ENCODE data around the gene SLC13A1.

Gene SLC13A1

DNA sequence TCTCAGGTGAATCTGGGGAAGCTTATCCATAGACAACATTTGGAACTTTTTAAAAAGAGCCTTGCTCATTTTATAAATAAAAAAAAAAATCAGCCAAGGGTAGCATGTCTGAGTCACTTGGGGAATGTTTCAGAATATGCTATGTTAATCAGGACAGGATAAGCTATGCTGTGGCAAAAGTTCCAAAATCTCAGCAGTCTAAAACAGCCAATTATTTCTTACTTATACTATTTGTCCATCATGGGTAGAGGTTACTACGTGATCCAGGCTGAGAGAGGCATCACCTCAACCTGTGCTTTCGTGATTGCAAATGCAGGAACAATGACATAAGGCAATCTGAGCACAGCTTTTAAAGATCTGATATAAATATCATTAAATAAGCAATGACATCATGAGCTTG, 6.5 kb downstream of the SLC13A1 start:
- DNase-seq (ENCODE audit: low read depth in 2 of 2) = no peak

DNA sequence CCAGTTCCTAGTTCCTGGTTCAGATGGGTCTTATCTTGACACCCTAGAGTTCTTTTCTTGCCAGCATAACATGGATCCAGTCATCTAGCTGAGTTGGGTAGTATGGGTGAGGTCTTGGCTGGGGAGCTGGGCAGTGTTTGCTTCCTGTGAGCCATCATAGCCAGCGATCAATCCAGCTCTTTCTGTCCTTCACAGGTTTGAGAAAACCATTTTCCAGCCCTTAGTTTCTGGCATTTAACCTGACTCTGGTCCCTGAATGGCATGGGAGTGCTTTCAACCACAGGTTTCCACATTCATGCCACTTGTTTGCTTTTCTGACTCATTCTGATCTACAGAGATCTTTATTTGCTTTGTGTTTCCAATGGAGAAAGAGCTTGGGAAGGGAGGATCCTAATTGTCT, 8.6 kb downstream of the SLC13A1 start:
- no peak for DNase-seq (ENCODE audit: low read depth in 2 of 2)

DNA sequence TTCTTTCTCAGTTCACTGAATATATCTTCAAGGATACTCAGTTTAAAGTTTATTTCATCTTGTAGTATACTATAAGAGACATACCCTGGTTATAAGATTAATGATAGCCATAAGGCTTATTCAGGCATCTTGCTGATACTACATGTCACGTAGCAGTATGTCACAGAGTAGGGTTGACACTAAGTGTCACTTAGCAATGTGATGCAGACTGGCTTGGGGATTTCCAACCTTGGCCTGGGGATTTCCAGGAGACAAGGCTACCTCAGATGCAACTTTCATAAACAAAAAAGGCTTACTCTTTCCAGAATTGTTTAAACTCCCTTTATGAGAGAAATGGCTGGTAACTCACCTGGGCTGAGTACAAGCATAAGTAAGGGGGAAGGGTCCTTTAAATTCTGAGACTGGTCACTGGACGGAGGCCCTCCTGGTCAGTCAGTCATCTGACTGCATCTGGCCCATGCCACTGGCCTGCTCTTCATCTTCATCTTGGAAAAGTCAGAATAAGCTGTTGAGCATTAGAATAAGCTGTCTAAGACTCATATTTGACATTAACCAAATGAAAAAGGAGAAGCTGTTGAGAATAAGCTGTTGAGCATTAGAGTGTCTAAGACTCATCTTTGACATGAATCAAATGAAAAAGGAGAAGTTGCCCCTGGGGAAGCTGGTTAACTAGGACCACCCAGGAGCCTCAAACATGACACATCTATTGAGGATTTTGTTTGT, 9.5 kb downstream of the SLC13A1 start:
- DNase-seq (ENCODE audit: low read depth in 2 of 2) = no peak

DNA sequence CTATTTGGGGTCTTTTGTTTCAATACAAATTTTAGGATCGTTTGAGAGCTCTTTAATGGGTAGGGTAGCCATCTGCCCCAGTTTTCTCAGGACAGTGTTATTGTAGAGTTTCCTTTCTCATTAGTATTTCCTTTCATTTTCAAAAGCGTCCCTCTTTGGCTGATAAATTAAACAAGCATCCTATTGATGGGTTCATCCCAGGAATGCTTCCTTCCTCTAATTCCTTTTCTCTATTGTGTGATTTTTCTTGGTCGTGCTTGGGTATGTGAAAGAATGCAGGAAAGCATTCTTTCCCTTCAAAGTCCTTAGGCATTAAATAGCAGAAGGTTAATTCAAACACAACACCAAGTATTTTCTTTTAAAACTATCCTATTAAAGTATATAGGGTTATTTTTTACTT, 14.0 kb downstream of the SLC13A1 start:
- DNase-seq (ENCODE audit: low read depth in 2 of 2) = no peak

DNA sequence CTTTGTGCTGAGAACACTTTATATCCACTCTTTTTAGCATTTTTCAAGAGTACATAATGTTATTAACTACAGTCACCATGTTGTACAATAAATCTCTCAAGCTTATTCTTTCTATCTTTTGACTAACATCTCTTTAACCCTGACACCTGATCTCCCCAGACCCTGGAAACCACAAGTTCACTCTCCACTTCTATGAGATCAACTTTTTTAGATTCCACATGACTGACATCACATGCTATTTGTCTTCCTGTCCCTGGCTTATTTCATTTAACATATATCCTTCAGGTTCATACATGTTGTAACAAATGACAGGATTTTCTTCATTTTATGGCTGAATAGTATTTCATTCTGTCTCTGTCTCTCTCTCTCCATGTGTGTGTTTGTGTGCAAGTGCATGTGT, 15.5 kb downstream of the SLC13A1 start:
- DNase-seq (ENCODE audit: low read depth in 2 of 2) = no peak

DNA sequence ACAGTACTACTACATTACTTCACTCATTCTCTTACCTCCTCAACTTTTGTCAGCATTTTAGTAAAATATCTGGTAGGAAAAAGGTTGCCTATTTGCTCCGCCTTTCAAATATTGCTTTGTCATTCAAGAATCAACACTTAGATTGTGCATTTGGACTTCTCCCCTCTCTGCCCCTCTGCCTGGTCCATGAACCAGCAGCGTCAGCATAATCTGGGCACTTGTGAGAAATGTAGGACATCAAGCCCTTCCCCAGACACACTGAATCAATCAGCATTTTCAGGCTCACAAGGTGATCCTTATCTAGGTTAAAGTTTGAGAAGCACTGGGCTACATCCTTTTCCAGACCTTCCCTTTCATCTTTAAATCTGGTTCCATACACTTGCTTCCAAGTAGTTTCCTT, 16.3 kb downstream of the SLC13A1 start:
- DNase-seq (ENCODE audit: low read depth in 2 of 2) = no peak

DNA sequence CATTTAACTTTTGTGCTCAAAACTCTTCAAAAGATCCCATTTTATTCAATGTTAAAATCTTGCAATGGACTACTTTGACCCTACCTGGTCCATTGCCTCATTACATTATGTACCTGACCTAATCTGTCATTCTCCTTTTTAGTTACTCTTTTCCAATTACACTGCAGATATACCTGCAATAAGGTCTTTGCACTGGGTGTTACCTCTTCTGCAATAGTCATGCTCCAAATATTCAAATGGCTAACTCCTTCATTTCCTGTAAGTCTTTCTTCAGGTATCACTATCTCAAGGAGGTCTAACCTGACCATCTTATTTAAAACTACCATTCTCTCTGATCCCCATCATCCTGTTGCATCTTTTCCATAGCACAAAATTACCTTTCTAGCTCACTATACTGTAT, 22.3 kb downstream of the SLC13A1 start:
- no peak for DNase-seq (ENCODE audit: low read depth in 2 of 2)

DNA sequence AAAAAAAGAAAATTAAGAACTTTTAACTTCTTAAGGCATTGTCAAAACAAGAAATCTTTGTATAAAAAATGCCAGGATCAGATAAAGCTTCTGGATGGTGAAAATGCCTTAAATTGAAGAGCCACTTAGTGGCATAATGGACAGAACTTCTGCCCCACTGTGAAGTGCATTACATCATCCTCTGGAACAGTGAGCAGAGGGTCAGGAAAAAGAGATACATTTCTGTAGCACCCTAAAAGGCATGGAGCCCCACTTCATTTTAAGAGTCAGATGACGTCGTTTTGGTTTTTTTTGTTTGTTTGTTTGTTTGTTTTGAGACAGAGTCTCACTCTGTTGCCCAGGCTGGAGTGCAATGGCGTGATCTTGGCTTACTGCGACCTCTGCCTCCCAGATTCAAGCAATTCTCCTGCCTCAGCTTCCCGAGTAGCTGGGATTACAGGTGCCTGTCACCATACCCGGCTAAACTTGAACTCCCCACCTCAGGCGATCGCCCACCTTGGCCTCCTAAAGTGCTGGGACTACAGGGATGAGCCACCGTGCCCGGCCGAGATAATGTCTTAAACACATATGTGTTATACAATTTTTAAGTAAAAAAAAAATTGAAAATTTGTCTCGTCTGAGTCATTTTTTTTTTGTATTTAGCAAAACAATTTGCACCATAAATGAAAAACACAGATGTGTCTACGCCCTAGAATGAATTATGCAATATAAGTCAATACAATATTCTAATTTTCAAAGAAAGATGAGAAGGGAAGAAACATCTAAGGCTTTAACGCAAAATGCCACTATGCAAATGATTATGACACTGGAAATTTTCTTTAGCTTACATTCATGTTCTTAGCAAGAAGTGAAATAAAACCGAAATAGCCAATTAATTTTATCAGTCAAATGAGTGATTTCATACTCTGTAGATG, 29.2 kb downstream of the SLC13A1 start:
- no peak for DNase-seq (ENCODE audit: low read depth in 2 of 2)

DNA sequence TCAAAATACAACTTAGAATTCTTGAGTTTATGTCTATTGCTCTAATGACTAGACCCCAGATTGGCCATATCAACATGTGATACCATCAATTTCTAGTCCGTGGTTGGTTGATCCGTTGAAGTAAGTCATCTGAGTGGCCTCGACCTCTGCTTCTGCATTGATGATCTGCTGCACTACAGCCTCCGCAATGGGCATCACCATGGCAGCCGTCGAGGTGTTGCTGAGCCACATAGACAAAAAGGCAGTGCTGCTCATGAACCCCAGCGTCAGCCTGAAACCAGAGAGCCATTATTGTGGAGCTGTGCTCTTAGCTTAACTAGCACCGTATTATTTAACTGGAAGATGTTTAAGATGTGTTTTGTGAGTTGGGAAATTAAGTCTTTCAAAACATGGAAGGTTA, 30.7 kb downstream of the SLC13A1 start:
- DNase-seq (ENCODE audit: low read depth in 2 of 2) = no peak

DNA sequence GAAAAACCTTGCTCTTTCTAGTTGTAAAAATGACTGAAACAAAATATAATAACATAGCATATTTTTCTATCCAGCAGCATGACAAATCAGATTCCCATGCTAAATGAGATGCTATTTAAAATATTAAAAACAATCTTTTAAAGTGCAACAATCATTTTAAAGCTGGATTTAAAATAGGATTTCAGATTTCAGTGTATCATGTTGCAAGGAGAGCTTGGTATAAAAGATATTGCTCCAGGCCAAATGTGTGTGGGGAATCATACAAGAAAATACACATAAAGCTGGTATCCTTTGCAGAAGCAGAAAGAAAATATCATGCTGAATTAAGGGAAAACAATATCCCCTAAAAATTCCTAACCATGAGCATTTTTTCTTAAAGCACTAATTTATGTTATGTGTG, 42.2 kb downstream of the SLC13A1 start:
- DNase-seq (ENCODE audit: low read depth in 2 of 2) = no peak

DNA sequence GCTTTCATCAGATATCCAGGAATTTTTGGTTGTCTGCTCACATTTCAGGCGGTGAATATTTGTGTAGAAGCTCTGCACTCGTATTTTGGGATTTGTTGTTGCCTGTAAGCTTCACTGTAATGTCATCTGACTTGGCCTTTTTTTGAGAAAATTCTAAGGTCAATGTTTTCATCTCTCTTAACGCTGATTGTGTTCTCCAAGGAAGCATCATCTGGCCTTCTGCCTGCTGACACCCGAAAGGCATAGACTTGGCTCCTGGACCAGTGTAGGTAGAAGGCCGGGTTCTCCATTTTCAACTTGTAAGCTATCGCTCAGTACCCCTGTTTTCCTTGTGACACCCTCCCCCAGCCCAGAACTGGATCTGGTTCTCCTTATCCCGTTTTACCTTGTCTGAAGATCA, 44.2 kb downstream of the SLC13A1 start:
- no peak for DNase-seq (ENCODE audit: low read depth in 2 of 2)

DNA sequence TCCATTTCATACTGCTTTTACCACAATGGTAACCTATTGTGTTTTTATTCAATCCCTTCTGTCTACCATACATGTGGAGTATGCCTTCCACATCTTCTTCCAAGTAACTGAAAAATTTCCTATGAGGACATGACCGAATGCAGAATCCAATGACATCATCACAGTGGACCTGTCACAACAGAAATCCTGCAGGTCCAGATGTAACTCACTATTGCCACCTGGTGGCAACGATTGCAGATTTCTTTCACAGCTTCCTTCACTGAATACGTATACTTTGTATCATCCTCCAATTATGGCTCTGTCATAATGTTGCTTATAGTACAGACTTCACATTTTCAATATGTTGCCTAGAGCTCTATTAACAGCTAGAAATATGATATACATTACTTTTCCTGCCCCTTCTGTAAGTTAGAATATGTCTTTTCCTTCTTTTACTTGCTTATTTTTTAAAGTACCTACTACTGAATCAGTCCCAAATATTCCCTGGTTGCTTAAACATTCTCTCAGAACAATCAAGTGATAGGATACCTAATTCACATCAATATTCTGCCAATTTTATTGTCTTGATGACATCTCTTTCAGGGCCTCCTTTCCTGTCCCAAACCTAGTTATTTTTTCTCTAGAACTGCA, 45.4 kb downstream of the SLC13A1 start:
- peak in 1 of 2 donors; percentile 4 for DNase-seq (ENCODE audit: low read depth in 2 of 2)

DNA sequence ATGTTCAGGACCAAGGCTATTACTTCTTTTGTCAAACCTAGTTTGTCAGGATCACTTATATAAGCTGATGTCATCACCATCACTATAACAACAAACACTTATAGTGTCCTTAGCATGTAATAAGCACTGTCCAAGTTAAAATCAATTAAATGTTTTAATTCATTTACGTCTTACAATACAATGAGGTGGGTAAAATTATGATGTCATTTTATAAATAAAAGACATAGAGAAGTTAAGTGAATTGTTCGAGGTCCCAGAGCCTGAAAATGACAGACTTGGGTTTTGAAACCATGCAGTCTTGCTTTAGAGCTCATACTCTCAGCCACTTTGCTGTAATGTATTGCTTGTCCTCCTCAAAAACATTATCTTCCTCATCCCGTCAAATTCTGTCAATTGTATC, 48.3 kb downstream of the SLC13A1 start:
- DNase-seq (ENCODE audit: low read depth in 2 of 2) = no peak

DNA sequence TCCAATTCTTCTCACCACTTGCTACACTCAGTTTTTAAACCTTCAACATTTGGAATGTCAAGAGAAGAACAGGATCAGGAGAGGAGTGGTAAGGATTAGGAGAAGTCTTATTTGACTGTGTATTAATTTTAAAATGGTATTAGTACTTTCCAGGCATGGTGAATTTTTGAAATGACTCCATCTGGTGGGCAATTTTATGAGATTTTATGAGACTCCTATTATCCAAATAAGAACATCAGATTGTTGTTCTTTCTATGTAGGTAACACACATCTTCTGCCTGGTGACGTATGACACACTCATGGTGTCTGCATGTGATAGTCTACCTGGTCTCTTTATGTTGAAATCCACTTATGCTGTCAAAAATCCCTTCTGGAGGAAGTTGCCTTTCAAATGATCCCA, 51.0 kb downstream of the SLC13A1 start:
- no peak for DNase-seq (ENCODE audit: low read depth in 2 of 2)

DNA sequence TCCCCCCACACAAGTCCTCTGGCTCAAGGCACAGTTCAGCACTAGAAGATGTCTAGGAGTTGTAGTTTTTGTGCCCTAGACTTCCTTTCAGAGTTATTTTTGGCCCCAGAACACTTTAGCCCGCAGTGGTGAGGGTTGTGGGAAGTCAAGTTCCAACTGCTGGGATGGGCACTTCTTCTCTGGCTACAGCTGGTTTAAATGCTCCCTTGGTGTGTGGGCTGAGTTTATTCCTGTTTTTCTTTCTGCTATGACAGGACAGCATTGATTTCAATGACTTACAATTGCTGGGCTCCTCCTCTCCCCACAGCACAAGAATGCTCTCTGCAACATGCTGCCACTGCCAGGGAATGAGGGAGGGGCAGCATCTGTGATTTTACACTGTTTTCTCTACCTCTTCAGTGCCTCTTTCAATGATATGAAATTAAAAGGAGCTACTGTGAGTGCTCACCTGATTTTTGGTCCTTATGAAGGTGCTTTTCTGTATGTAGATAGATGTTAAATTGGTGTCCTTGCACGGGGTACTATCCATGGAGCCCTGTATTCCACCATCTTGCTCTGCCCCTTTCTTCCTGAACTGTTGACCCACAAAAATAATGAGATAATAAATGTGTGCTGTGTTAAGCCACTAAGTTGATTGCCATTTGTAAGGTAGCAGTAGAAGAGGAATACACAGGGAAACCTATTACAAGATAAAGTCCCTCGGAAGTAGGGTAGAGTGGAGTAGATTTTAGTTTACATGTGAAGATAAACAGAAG, 56.3 kb downstream of the SLC13A1 start:
- DNase-seq (ENCODE audit: low read depth in 2 of 2) = no peak

DNA sequence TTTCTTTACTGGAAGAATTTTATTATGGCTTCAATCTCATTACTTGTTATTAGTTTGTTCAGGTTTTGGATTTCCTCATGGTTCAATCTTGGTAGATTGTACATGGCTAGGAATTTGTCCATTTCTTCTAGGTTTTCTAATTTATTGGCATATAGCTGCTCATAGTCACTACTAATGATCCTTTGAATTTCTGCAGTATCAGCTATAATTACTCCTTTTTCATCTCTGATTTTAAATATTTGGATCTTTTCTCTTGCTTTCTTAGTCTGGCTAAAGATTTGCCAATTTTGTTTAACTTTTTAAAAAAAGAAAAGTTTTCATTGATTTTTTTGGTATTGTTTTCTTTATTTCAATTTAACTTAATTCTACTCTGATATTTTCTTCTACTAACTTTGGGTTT, 59.2 kb downstream of the SLC13A1 start:
- no peak for DNase-seq (ENCODE audit: low read depth in 2 of 2)

DNA sequence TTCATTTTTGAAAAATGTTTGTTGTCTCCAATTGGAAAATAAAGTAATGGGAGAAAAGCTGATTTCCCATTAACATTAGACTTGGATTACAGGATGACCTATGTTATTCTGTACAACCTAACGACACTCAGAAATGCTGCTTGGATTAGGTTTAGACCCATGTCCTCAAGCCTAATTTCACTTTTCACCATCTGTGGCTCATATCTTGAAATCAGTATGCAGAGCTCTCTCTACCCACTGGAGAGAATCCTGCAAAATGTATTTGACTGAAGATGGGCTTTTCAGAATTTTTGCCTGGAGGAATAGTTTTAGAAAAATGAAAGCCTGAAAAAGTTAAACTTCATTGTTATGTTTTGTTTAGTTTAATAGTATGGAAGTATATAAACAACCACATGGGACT, 63.8 kb downstream of the SLC13A1 start:
- no peak for DNase-seq (ENCODE audit: low read depth in 2 of 2)

DNA sequence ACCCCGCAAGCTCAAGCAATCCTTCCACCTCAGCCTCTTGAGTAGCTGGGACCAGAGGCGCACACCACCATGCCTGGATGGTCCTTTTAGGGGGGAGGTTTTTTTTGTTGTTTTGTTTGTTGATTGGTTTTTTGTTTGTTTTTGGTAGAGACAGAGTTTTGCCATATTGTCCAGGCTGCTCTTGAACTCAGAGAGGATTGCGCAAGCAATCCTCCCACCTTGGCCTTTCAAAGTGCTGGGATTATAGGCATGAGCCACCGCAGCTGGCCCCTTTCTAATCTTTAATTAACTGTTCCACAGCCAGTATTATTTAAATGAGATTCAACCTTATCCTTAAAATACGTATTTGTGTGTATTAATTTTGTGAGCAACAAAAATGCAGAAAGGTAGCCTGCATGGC, 65.8 kb downstream of the SLC13A1 start:
- no peak for DNase-seq (ENCODE audit: low read depth in 2 of 2)

DNA sequence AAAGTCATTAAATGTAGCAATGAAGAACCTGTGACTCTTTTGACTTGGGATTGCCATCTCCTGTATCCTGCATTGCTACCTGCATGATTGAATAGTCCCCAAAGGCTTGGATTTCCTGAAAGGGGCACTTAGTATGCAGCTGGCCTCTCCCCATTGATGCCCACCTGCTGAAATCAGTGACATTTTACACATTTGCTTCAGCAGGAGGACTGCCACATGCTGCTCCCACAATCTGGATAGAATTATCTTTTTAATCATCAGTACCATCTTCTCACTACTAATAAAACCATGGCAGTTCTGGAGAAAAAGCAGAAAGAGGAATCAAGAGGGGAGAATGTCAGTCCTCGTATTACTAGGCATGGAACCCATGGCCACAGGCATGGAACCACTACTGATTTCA, 67.8 kb downstream of the SLC13A1 start:
- no peak for DNase-seq (ENCODE audit: low read depth in 2 of 2)

DNA sequence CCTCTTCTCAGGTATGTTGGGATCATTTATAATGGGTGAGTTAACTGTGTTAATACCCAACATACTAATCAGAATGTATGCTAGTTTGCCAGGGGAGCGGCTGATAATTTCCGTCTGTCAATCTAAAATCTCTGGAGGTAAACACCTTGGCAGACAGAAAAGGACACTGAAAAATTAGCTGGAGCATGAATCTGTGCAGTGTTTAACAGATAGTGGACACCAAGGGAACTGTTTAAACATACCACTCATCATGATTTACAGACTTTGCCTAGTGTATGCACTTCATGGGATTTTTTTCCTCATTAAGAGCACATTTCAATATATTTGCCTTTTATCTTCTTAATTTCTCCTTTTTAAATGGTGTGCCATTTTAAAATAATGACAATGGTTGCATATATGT, 68.2 kb downstream of the SLC13A1 start:
- DNase-seq (ENCODE audit: low read depth in 2 of 2) = no peak

DNA sequence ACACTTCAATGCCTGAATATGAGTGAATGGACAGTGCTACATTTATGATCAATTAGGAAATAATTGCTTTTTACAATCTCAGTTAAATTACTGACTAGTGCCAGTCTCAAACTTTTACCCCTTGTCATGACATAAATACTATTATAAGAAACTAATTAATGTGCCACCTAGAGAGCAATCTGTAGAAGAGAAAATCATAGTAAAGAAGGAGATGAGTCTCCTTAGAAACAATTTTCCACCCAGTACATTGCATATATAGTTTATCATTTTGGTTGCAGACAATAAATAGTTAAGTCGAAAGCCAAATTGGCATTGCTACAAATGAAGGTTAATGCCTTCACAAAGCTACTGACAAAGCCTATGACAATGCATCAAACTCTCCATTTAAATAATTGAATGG, 68.6 kb downstream of the SLC13A1 start:
- no peak for DNase-seq (ENCODE audit: low read depth in 2 of 2)

DNA sequence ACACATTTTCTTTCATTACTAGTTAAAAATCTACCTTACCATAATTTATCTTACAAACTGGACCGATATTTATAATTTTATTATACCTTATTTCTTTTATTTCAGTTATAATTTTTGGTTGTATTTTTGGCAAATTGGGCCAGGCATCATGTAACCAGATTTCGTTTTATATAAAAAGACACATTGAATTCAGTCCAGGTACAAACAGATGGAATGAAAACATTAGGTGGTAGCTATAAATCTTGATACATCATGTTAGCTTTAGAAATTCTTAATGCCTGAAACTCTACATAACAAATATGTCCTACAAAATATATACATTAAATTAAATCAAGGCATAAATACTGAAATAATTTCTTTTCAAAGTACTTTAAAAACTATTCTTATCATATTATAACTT, 73.1 kb downstream of the SLC13A1 start:
- DNase-seq (ENCODE audit: low read depth in 2 of 2) = no peak

Measured in stimulated activated CD4-positive, alpha-beta T cell treated with anti-CD3 and anti-CD28 coated beads, Interleukin-1b, Interleukin-23, amount 100 ng/mL, for 1 hour (primary cell).